Naive thymus-derived CD4-positive, alpha-beta T cell (primary cell): ENCODE measurements around the gene DNAJA4. TPM values are rescaled to one million over a fixed set of nuclear protein-coding genes. Genes with fewer than 3 reads are reported as not detected.

Experiments
- ATAC-seq: fragments of 150-1000 bp; cut with Tn5 transposase; 2 replicates; pipeline ENCODE4 v1.10.0; 2021; ENCODE audit warnings: mild to moderate bottlenecking, moderate library complexity
- CTCF ChIA-PET: fragments of 350-600 bp; sonication (Branson Sonifier 250); formaldehyde crosslinking; loops from one replicate; lab custom pipeline; 2021; ENCODE audit warnings: antibody characterized with exemption; lab: Charles Lee
- POLR2A ChIA-PET: fragments of 350-600 bp; sonication (Branson Sonifier 250); formaldehyde crosslinking; loops from one replicate; lab custom pipeline; 2021; ENCODE audit warnings: antibody characterized with exemption, inconsistent platforms; lab: Charles Lee
- DNase-seq, 9 donors: peaks; one replicate each; pipeline versions ENCODE4 v3.0.0 to v3.0.0-alpha.2; 2020 to 2022; ENCODE audit warnings: mixed read lengths in 1 of 9
- H3K27ac ChIP-seq: one replicate; pipeline ENCODE4 v1.7.0; 2013; ENCODE audit warnings: mild to moderate bottlenecking, low read depth, low read length, moderate library complexity
- H3K27me3 ChIP-seq, 2 donors: one replicate each; pipeline ENCODE4 v1.7.0; 2013; ENCODE audit warnings: low read length in 2 of 2, mild to moderate bottlenecking in 2 of 2, moderate library complexity in 2 of 2; ENCODE audit not compliant: control insufficient read depth in 2 of 2, insufficient read depth in 2 of 2
- H3K36me3 ChIP-seq, 3 experiments: 1 replicate in 2 of 3; 2 replicates in 1 of 3; pipeline ENCODE4 v1.7.0; 2013; ENCODE audit warnings: low read length in 3 of 3, mild to moderate bottlenecking in 3 of 3, moderate library complexity in 1 of 3; ENCODE audit not compliant: insufficient read depth in 3 of 3, control insufficient read depth in 2 of 3
- H3K4me1 ChIP-seq, 2 donors: one replicate each; pipeline ENCODE4 v1.7.0; 2013; ENCODE audit warnings: low read length in 2 of 2, mild to moderate bottlenecking in 2 of 2, moderate library complexity in 1 of 2; ENCODE audit not compliant: control insufficient read depth in 2 of 2, insufficient read depth in 2 of 2
- H3K4me3 ChIP-seq: 2 replicates; pipeline ENCODE4 v1.7.0; 2013; ENCODE audit warnings: mild to moderate bottlenecking, low read length
- H3K9me3 ChIP-seq, 3 experiments: 1 replicate in 2 of 3; 2 replicates in 1 of 3; pipeline ENCODE4 v1.7.0; 2013; ENCODE audit warnings: low read length in 3 of 3; ENCODE audit not compliant: control insufficient read depth in 2 of 3
- H3K27ac Mint-ChIP-seq, 9 donors: one replicate each; pipeline ENCODE4 v1.8.0; 2020 to 2022; ENCODE audit warnings: mixed read lengths in 9 of 9, mild to moderate bottlenecking in 8 of 9, moderate library complexity in 5 of 9, inconsistent platforms in 2 of 9
- H3K27me3 Mint-ChIP-seq, 5 donors: one replicate each; pipeline ENCODE4 v1.8.0; 2021 to 2022; ENCODE audit warnings: mixed read lengths in 5 of 5, mild to moderate bottlenecking in 1 of 5
- H3K36me3 Mint-ChIP-seq, 5 donors: one replicate each; pipeline ENCODE4 v1.8.0; 2020 to 2022; ENCODE audit warnings: mixed read lengths in 5 of 5, mild to moderate bottlenecking in 3 of 5, inconsistent platforms in 1 of 5
- H3K4me1 Mint-ChIP-seq, 7 donors: one replicate each; pipeline ENCODE4 v1.8.0; 2020 to 2022; ENCODE audit warnings: mixed read lengths in 7 of 7, mild to moderate bottlenecking in 3 of 7, inconsistent platforms in 1 of 7
- H3K4me3 Mint-ChIP-seq, 10 donors: one replicate each; pipeline ENCODE4 v1.8.0; 2020 to 2022; ENCODE audit warnings: mild to moderate bottlenecking in 10 of 10, mixed read lengths in 10 of 10, moderate library complexity in 6 of 10, inconsistent platforms in 2 of 10
- H3K9me3 Mint-ChIP-seq, 11 donors: one replicate each; pipeline ENCODE4 v1.8.0; 2020 to 2022; ENCODE audit warnings: mixed read lengths in 11 of 11, mild to moderate bottlenecking in 4 of 11, inconsistent platforms in 1 of 11, moderate library complexity in 1 of 11
- intact Hi-C, 2 donors: fragments of 100-400 bp; cut with micrococcal nuclease; formaldehyde crosslinking; loops; one replicate each; pipeline ENCODE4 v1.15.1; 2023
- polyA plus RNA-seq, 2 donors: library from polyadenylated mRNA; unstranded; fragments of 300-500 nt; fragmentation: Illumina TruSeq; gene quantifications; one replicate each; pipeline ENCODE4 v1.2.3, GENCODE V29; 2021
- total RNA-seq, 6 experiments: library from RNA in 5 of 6; stranded (reverse) in 5 of 6; gene quantifications; 1 replicate in 5 of 6; 2 replicates in 1 of 6; pipeline ENCODE4 v1.2.3 and lab custom pipeline; 2021 to 2026

The DNAJA4 gene
- total and polyA plus RNA-seq, 7 experiments from 2014 or later: 9.9 to 44.7 (median 35.0) TPM

- no peak overlapping the region for H3K4me3 Mint-ChIP-seq
- H3K27me3 ChIP-seq: no peaks in the 10 kb centered on the region
- peaks cover 0 to 11% (median 0%) of the 10 kb centered on the region in 5 donors for H3K27me3 Mint-ChIP-seq
- H3K9me3 Mint-ChIP-seq: no peaks in the 10 kb centered on the region
- POLR2A ChIA-PET: no interaction called here
- DNase-seq (no peak), ATAC-seq (no peak)
- H3K4me1 ChIP-seq: no peaks in the 10 kb centered on the region
- H3K36me3 ChIP-seq: no peaks in the 10 kb centered on the region
- no peak overlapping the region for H3K4me3 ChIP-seq
- no peak overlapping the region for H3K27ac Mint-ChIP-seq
- CTCF ChIA-PET: no interaction called here
- no peaks in the 10 kb centered on the region for H3K4me1 Mint-ChIP-seq
- H3K36me3 Mint-ChIP-seq: no peaks in the 10 kb centered on the region
- H3K27ac ChIP-seq: no peak overlapping the region
- intact Hi-C loops: no loop called here
- H3K9me3 ChIP-seq: no peaks in the 10 kb centered on the region
Observed at GRCh38 chr15:78320183-78320582, 55.8 kb downstream of the DNAJA4 start.

GRCh38 chr15:78321041-78321570 lies 56.7 kb downstream of the DNAJA4 start:
- no peaks in the 10 kb centered on the region for H3K4me1 Mint-ChIP-seq
- Histone ChIP-seq H3K27me3 (no peaks in the 10 kb centered on the region), H3K4me1 (no peaks in the 10 kb centered on the region), H3K9me3 (no peaks in the 10 kb centered on the region), H3K4me3 (no peak overlapping the region), H3K36me3 (no peaks in the 10 kb centered on the region), H3K27ac (no peak overlapping the region)
- ATAC-seq (no peak), DNase-seq (no peak)
- H3K36me3 Mint-ChIP-seq: no peaks in the 10 kb centered on the region
- H3K27me3 Mint-ChIP-seq: peaks cover 0 to 11% (median 0%) of the 10 kb centered on the region in 5 donors
- no peaks in the 10 kb centered on the region for H3K9me3 Mint-ChIP-seq
- ChIA-PET POLR2A (no interaction called here), CTCF (interaction anchor here (0.7 kb wide), 1 partner anchor 211 kb away, joined by 3 read pairs; no protein-coding TSS in a partner anchor)
- H3K27ac Mint-ChIP-seq: no peak overlapping the region
- no peak overlapping the region for H3K4me3 Mint-ChIP-seq
- intact Hi-C loops: no loop called here

- ATAC-seq: no peak
- H3K27me3 ChIP-seq: no peaks in the 10 kb centered on the region
- H3K4me1 Mint-ChIP-seq: no peaks in the 10 kb centered on the region
- H3K4me3 Mint-ChIP-seq: no peak overlapping the region
- no peaks in the 10 kb centered on the region for H3K9me3 Mint-ChIP-seq
- H3K4me1 ChIP-seq: no peaks in the 10 kb centered on the region
- CTCF ChIA-PET: interaction anchor here (0.7 kb wide), 1 partner anchor 211 kb away, joined by 3 read pairs; no protein-coding TSS in a partner anchor
- no peaks in the 10 kb centered on the region for H3K36me3 Mint-ChIP-seq
- no peak overlapping the region for H3K4me3 ChIP-seq
- no peak for DNase-seq
- no peak overlapping the region for H3K27ac Mint-ChIP-seq
- H3K27ac ChIP-seq: no peak overlapping the region
- no peaks in the 10 kb centered on the region for H3K36me3 ChIP-seq
- intact Hi-C loops: no loop called here
- H3K9me3 ChIP-seq: no peaks in the 10 kb centered on the region
- POLR2A ChIA-PET: no interaction called here
- peaks cover 0 to 11% (median 0%) of the 10 kb centered on the region in 5 donors for H3K27me3 Mint-ChIP-seq
Observed at GRCh38 chr15:78321786-78322185, 57.4 kb downstream of the DNAJA4 start.

DNA sequence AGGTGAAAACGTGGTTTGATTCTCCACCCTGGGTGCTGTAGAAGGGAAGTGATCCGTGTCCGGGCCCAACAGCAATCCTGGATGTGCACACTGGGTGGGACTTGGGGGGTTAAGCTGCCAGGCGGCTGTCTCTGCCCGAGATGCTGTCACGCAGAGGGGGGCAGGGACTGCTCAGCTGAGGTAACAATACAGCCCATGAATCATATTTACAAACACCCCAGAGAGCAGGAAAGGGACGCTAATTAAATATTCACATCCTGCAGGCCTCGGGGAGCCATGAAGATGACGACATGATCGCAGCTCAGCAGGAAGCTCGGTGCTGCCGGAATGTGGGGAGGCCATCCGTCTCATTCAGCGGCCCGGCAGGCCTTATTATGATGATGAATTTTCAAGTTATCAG lies 57.9 kb downstream of the DNAJA4 start:
- H3K27me3 ChIP-seq: no peaks in the 10 kb centered on the region
- H3K36me3 ChIP-seq: no peaks in the 10 kb centered on the region
- intact Hi-C loops: no loop called here
- no peak overlapping the region for H3K4me3 ChIP-seq
- no peaks in the 10 kb centered on the region for H3K9me3 ChIP-seq
- ChIA-PET POLR2A (no interaction called here), CTCF (no interaction called here)
- no peaks in the 10 kb centered on the region for H3K36me3 Mint-ChIP-seq
- no peaks in the 10 kb centered on the region for H3K4me1 Mint-ChIP-seq
- DNase-seq (no peak), ATAC-seq (no peak)
- no peaks in the 10 kb centered on the region for H3K9me3 Mint-ChIP-seq
- H3K4me3 Mint-ChIP-seq: no peak overlapping the region
- H3K27ac ChIP-seq: no peak overlapping the region
- H3K27ac Mint-ChIP-seq: no peak overlapping the region
- no peaks in the 10 kb centered on the region for H3K4me1 ChIP-seq
- peaks cover 0 to 12% (median 0%) of the 10 kb centered on the region in 5 donors for H3K27me3 Mint-ChIP-seq

GRCh38 chr15:78322724-78323521 lies 58.6 kb downstream of the DNAJA4 start:
- intact Hi-C loops: no loop called here
- Mint-ChIP-seq H3K4me1 (no peaks in the 10 kb centered on the region), H3K4me3 (no peak overlapping the region), H3K27me3 (peaks cover 0 to 6% (median 0%) of the 10 kb centered on the region in 5 donors), H3K9me3 (no peaks in the 10 kb centered on the region), H3K36me3 (no peaks in the 10 kb centered on the region), H3K27ac (no peak overlapping the region)
- Histone ChIP-seq H3K4me3 (no peak overlapping the region), H3K27me3 (no peaks in the 10 kb centered on the region), H3K36me3 (no peaks in the 10 kb centered on the region), H3K4me1 (no peaks in the 10 kb centered on the region), H3K27ac (no peak overlapping the region), H3K9me3 (no peaks in the 10 kb centered on the region)
- no peak for DNase-seq
- ChIA-PET POLR2A (no interaction called here), CTCF (no interaction called here)
- no peak for ATAC-seq

DNA sequence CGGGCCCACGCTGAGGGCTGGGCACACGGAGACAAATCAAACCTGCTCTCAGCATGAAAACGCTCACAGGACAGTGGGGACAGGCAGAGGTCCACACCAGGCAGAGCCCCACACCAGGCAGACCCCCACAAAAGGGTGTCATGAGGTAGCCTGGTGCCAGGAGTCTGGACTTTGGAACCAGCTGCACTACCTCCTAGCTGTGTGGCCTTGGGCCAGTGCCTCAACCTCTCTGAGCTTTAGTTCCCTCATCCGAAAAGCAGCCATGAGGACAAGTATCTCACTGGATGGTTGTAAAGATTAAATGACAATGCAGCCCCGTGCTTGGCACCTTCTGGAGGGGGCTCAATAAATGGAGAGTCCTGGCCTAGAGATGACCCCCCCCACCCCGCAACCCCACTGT lies 59.3 kb downstream of the DNAJA4 start:
- ATAC-seq: no peak
- Mint-ChIP-seq H3K27me3 (peaks cover 0 to 6% (median 0%) of the 10 kb centered on the region in 5 donors), H3K9me3 (no peaks in the 10 kb centered on the region), H3K36me3 (no peaks in the 10 kb centered on the region), H3K4me3 (no peak overlapping the region), H3K27ac (no peak overlapping the region), H3K4me1 (no peaks in the 10 kb centered on the region)
- no peak for DNase-seq
- Histone ChIP-seq H3K27ac (no peak overlapping the region), H3K36me3 (no peaks in the 10 kb centered on the region), H3K4me3 (no peak overlapping the region), H3K27me3 (no peaks in the 10 kb centered on the region), H3K9me3 (no peaks in the 10 kb centered on the region), H3K4me1 (no peaks in the 10 kb centered on the region)
- CTCF ChIA-PET: no interaction called here
- intact Hi-C loops: no loop called here
- POLR2A ChIA-PET: no interaction called here

- H3K27ac ChIP-seq: no peak overlapping the region
- H3K27me3 Mint-ChIP-seq: peaks cover 0 to 6% (median 0%) of the 10 kb centered on the region in 5 donors
- no peaks in the 10 kb centered on the region for H3K36me3 Mint-ChIP-seq
- H3K4me3 ChIP-seq: no peak overlapping the region
- ATAC-seq: no peak
- H3K27ac Mint-ChIP-seq: peak overlapping the region in 1 of 9 donors; percentile 1
- intact Hi-C loops: no loop called here
- no peaks in the 10 kb centered on the region for H3K9me3 ChIP-seq
- DNase-seq: no peak
- ChIA-PET POLR2A (no interaction called here), CTCF (interaction anchor here (0.5 kb wide), 1 partner anchor 377 kb away, joined by 3 read pairs; no protein-coding TSS in a partner anchor)
- H3K27me3 ChIP-seq: no peaks in the 10 kb centered on the region
- no peaks in the 10 kb centered on the region for H3K36me3 ChIP-seq
- no peak overlapping the region for H3K4me3 Mint-ChIP-seq
- H3K4me1 ChIP-seq: no peaks in the 10 kb centered on the region
- no peaks in the 10 kb centered on the region for H3K9me3 Mint-ChIP-seq
- H3K4me1 Mint-ChIP-seq: no peaks in the 10 kb centered on the region
Observed at GRCh38 chr15:78324144-78324543, 59.8 kb downstream of the DNAJA4 start.
